Jurkat, Clone E6-1 (cell line): ENCODE results near the gene ZCCHC4.
A peak's percentile ranks its signal among the peaks of the same experiment; 100 is the strongest.
"Not testable (repeated sequence)": the region's sequence is repeated elsewhere in the genome, so short reads cannot be mapped to it uniquely, and the experiment has no call there.

ENCODE experiments used
- DNase-seq: peaks from one replicate; pipeline ENCODE4 v3.0.0-alpha.2; 2011; ENCODE audit warnings: low read depth, low spot score
- H3K4me3 ChIP-seq: 2 replicates; pipeline ENCODE4 v1.5.1; 2011; ENCODE audit warnings: mild to moderate bottlenecking, low read length, control low read depth, moderate library complexity

ZCCHC4 gene

DNA sequence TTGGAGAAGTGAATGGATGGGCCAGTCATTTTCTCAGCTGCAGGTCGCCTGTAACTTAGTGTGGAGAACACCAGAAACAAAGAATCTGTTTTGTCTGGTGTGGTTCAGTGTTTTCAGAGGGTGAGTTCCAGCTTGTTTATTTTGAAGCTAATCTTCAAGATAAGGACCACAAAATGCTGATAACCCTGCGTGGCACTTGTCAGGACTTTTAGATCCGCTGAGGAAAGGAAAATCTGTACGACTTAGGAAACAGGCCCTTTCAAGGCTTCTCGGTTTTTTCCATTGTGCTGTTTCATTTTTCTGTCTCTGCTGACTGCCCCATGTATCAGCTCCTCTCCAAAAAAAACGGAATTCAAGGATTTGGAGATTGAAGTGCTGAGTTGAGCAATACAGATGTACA is 55.7 kb downstream of the ZCCHC4 start:
- DNase-seq: no peak
- H3K4me3 ChIP-seq: no peak overlapping the region

DNA sequence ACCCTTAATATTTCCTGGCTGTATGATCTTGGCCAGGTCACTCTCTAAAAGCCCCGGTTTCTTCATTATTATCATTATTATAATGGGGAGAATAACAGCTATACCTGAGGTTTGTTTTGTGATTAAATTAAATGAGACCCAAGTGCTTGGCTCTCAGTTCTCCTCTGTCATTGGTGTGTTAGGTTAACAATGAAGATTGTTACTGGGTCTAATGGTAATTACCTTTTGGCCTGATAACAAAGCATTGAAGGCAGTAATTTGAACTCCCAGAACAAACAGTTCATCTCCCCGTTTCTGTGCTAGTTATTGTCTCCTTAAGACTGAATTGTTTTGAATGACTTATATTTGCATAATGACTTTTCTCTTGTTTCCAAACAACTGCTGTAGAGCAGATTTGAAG is 57.7 kb downstream of the ZCCHC4 start:
- no peak overlapping the region for H3K4me3 ChIP-seq
- no peak for DNase-seq

DNA sequence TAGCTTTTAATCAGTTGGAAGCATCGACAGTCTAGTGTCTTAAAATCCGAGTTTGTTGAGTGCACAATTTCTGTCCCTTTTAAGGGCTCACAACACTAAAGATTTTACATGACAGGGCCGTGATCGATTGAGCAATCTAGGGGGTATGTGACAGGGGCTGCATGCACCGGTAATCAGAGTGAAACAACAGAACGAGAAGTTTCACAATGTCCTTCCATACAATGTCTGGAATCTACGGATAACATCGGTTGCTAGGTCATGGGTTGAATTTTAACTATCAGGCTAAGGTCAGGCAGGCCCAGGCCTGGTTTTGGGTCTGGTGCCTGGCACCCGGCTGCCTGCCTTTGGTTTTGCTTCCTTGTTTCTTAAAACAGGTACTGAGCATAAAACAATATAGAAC is 60.0 kb downstream of the ZCCHC4 start:
- not testable (repeated sequence) for DNase-seq

DNA sequence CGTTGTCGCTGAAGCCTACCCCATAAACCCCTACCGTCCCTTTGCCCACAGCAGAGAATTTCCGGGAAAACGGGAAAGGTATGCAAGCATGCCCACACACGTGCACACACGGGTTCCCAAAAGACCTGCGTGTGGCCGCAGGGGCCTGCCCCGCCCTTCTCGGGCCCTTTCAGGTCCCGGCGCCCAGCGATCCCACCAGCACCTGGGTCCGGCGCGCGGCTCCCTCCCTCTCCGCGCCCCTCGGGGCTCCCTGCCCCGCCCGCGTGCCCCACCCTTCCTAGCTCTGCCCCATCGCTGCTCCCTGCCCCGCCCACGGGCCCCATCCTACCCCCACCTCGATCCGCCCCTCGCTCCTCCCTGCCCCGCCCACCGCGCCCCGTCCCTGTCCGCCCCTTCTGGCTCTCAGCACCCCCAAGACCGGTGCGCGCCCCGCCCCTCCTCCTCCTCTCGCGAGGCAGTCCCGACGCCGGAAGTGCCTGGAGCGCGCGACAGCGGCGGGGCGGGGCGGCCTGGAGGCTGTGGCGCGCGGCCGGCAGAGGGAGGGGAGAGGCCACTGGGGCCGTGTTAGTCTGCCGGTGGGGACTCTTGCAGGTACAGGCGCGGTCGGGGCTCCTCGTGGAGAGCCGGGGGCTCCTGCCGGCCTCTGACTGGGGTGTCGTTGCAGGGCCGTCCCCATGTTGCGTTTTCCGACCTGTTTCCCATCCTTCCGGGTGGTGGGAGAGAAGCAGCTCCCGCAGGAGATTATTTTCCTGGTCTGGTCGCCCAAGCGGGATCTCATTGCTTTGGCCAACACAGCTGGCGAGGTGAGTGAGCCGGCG is 64.4 kb downstream of the ZCCHC4 start, which contains the start of gene ANAPC4:
Gene ANAPC4, plus strand, starts transcription at position 510 of the 818 bp plus-strand sequence. Its CDS starts 165 bp downstream, at position 675.
- peak within 1 kb of the TSS; percentile 88 for H3K4me3 ChIP-seq
- peak; percentile 86 for DNase-seq

More for the DNA sequence above, 60.0 kb downstream of the ZCCHC4 start:
- H3K4me3 ChIP-seq: not testable (repeated sequence)

DNA sequence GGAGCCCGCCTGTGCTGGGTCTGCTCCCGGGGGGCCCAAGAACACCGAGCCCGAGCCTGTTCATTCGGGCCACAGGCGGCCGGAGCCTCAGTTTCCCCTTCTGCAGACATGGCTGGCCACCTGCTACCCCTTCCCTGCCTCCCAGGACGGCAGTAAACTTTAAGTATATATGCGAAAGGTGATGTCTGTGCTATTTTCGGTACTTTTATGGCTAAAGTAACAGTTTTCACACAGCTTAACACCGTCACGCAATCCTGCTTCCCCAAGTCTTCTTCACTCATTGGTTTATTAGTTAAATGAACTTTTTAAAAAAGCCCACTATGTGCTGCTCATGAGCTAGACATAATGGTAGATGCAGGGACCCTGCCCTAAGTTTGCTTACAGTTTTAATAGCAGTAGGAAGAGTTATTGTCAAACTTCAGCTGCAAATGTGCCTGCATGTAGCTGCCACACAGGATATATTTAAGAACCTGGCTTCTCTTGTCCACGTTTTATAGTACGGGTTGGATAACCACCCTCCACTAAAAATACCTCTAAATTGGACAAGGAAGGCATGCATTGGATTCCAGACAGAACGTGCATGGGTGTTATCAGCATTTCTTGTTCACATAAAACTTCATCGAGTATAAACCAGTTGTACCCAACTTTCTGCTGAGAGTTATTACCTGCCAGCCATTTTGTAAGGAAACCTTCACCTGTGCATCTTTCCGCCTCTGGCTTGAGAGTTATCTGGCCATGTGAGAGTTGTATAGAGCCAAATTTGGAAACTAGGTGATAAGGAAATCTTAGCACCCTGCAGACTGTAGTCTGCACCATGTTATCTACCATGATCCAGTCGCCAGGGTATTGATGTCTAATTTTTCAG is 65.2 kb downstream of the ZCCHC4 start:
- peak overlapping the region; percentile 88 for H3K4me3 ChIP-seq
- DNase-seq: no peak

DNA sequence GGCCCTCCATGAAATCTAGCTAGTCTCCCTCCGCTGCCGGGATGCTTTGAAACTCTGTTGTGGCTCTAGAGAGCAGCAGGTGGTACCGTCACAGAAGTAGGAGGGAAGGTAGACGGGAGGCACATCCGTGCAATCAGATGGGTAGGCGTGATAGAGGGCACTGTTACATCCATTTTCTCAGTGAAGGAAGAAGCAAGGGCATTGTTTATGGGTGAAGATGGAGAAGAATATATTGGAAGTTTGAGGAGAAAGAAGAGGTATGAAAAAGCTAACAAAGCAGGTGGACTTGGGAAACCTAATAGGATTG is 65.8 kb downstream of the ZCCHC4 start:
- DNase-seq: no peak
- H3K4me3 ChIP-seq: peak overlapping the region; percentile 88

DNA sequence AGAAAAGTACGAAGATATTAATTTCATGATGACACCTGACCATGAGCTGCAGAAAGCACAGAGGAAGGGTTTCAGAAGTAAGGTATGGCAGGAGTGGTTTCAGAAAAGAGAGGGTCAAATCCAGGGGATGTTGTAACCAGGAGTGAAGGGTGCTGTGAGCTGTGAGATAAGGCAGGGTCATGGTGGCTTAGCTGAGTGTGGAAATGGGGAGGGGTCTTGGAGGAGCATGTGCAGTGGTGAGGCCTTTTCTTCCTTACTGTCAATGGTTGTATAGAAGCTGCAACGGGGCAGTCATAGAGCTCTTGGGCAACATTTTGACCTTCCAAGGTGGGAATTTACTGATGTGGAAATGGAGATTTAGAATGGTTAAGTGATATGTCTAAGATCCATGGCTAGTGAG is 67.0 kb downstream of the ZCCHC4 start:
- DNase-seq: no peak
- no peak overlapping the region for H3K4me3 ChIP-seq

DNA sequence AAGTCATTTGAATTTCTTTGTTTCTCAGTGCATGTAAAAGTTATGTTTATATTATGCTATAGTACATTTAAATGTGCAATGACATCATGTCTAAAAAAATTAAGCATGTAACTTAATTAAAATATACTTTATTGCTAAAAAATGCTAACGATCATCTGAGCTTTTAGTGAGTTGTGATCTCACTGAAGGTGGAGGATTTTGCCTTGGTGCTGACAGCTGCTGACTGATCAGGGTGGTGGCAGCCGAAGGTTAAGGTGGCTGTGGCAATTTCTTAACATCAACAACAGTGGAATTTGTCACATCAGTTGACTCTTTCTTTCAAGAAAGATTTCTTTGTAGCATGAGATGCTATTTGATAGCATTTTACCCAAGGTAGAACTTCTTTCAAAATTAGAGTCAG is 71.1 kb downstream of the ZCCHC4 start:
- H3K4me3 ChIP-seq: no peak overlapping the region
- DNase-seq: no peak

DNA sequence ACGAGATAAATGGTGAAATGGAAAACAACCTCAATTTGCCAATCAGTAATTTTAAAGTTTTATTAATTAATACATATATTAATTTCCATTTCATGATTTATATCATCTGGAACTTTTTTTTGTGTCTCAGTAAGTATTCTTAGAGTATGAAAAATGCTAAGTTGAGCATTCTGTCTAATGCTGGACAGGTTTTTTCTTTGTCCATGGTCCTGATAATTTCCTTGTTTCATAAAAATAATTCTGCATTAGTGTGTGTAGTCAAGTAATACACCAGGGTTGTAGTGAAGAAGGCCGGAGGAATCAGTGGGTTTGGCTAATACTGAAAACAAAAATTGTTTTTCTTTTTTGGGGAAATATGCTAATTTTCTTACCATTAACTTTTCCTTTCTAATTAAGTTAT is 74.4 kb downstream of the ZCCHC4 start:
- H3K4me3 ChIP-seq: no peak overlapping the region
- no peak for DNase-seq

DNA sequence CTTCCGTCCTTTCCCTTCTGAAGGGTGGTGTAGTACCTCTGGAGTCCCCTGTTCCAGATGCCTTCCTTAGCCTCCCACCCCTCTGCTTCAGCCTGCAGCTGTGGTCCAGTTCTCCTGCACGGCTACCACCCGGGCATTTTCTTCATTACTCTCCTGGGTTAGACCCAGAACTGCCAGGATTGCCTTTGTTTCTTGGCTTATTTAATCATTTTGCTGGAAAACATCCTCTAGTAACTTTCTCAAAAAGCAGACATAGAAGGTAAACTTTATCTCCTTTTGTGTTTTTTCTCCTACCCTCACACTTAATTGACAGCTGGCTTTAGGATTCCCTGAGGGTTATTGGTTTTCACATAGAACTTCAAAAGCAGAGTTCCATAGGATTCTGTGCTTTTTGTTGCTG is 84.7 kb downstream of the ZCCHC4 start:
- H3K4me3 ChIP-seq: no peak overlapping the region
- no peak for DNase-seq

DNA sequence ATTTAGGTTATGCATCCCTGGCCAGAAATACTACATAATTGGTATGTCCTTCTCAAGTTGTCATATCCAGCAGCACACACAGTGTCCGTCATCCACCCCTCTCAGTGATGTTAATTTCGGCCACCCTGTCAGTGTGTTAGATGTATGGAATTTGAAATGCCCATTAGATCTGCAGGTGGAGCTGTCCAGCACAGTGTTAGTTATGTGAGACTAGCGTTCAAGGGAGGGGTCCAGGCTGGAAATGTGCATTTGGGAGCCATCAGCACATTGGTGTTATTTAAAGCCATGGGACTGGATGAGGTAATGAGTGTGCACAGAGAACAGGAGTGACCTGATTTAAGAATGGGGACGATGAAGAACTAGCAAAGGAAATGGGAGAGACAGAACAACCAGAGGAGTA is 86.9 kb downstream of the ZCCHC4 start:
- no peak for DNase-seq
- H3K4me3 ChIP-seq: no peak overlapping the region

DNA sequence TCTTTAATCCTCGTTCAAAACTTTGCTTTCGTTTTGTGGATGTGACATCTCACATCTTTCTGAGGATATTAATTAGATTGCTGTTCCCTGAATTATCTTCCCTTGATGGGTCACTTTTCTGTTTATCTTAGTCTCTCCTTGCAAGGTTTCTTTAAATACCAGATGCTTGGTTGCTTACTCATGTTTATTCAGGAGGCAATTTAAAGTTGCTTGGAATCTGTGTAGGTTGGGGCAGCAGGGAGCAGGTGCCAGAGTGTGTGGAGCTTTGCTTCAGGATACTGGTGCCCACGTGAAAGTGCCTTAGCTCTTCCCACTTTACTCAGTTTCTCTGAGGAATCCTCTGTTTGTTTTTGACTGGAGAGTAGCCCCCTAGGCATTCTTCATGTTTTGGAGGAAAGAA is 88.5 kb downstream of the ZCCHC4 start:
- no peak overlapping the region for H3K4me3 ChIP-seq
- no peak for DNase-seq

DNA sequence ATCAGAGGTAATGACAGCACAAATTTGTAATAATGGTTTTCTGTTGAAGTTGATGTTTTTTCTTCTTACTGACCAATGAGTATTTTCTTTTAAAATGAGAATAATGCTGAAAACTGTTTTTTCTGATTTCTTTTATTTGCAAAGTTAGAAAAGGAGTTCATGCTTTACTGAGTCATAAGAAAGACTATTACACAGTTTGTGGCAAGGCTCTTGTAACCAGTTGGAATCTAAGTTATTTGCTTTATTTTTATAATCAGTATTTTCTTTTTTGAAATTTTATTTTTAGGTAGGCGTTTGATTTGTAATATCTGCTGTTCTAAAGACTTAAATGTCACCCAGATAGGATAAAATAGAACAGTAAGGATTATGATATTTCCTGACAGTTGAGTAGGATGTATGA is 89.9 kb downstream of the ZCCHC4 start:
- no peak for DNase-seq
- H3K4me3 ChIP-seq: no peak overlapping the region

DNA sequence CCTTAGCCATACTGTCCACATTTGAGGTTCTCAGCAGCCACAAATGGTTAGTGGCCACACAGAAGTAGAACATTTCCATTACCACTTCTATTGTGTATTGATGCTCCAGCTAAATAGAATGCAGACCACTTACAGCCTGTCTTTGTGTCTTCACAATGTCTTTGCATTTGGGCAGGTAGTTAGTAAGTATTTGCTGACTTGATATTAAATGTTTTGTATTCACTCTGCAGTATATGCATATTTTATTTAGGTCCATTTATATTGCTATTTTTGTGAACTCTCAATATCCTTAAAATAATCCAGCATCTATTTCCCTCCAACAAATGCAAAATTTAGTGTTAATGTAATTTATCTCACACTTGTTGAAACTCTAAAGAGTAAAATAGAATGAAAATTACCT is 91.1 kb downstream of the ZCCHC4 start:
- no peak for DNase-seq
- H3K4me3 ChIP-seq: no peak overlapping the region

DNA sequence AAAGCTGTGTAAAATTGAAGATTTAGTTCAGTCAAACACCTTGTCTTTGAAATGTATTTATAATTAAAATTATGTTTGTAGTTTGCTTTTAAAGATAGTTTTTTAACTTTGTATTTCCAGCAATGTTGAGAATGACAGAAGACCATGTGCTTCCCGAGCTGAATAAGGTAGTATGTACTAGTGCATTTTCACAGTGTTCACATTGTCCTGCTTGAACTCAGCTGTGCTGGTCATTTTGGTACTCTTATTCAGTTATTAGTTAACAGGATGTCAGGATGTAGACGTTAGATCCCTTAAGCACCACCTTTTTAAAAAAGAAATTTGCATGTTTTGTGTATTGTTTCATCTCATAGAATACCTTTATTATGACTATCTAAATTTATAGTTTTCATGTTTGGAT is 92.9 kb downstream of the ZCCHC4 start:
- no peak overlapping the region for H3K4me3 ChIP-seq
- DNase-seq: no peak

DNA sequence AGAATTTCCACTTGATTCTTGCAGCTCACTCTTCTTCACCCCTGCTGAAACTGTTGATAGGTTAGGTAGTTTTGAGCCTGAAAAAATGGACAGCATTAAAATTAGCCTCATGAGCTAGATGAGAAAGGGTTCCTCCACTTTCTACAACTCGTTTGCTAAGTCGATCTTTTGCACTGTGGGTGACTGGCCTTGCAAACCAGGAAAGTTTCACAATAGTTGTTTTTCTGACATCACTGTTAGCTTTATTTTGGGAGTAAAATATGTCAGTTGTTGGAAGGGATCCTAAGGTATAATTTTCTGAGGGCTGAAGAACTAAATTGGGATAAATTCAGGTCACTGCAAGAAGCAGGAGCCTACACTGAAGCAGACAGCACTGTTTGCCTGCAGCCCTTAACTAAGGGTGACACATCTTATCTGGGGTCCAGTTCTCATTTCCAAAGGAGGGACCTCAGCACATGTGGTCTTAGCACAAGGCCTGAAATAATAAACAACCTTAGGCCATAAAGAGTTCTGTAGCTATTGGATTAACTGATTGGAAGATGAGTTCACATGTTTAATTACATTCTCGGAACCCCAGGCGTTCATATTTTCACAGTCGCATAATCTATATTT is 93.6 kb downstream of the ZCCHC4 start:
- DNase-seq: no peak
- no peak overlapping the region for H3K4me3 ChIP-seq

DNA sequence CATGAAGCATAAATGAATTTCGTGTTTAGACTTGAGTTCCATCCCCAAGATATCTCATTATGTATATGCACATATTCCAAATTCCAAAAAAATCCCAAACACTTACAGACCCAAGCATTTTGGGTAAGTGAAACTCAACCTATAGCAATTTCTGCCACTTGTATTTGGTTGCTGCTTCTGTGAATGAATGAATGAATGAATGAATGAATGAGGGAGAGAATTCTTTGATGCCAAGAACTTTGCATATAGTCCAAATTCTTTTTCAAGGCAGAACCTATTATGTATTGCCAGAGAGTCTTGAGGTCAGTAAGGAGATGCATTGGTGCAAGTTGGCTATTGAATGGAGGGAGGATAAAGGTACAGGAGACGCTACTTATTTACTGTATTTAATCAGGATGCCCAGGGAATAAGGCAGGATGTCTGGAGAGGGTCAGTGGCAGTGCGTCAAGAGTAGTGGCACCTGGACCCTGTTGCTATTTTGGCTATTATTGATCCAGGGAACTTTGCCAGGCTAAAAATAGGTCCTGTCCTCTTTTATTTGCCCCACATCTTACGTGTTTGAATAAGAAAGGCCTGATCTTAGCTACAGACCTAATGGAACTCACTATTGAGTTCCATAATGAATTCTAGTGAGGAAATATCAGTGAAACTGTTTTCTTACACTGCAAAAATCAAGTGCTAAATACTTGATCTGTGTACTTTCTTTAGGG is 98.4 kb downstream of the ZCCHC4 start:
- H3K4me3 ChIP-seq: no peak overlapping the region
- DNase-seq: no peak

DNA sequence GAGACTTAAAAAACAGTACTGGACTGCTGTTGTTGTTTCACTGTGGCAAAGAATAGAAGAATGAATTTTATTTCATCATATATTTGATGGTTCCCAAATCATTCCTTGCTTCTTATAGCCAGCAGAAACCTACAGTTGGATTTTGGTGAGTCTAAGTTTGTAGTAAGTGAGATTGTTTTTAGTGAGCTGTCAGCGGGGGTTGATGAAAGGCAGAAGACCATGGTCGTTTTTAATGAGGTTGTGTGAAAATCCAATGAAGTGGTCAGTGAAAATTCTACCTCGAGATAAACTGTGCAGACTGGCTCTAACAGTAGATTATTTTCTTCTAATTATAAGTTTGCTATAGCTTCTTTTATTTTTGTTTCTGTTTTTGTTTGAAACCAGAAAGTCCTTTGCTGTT is 100.7 kb downstream of the ZCCHC4 start:
- DNase-seq: no peak
- H3K4me3 ChIP-seq: no peak overlapping the region

DNA sequence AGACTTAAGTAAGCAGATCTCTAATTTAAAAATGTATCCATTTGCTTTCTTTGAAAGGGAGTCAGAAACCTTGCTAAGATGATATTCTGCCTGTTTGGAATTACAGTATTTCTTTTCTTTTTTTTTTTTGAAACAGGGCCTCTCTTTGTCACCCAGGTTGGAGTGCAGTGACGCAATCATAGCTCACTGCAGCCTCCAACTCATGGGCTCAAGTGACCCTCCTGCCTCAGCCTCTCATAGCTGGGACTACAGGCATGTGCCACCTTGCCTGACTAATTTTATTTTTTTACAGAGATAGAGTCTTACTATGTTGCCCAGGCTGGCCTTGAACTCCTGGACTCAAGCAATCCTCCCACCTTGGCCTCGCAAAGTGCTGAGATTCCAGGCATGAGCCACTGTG is 104.4 kb downstream of the ZCCHC4 start:
- H3K4me3 ChIP-seq: no peak overlapping the region
- DNase-seq: no peak
